HL-60 (cell line): ENCODE measurements around the gene RNU4-1.
"Not testable (repeated sequence)": the region's sequence is repeated elsewhere in the genome, so short reads cannot be mapped to it uniquely, and the experiment has no call there.

ENCODE experiments used
- DNase-seq, 2 experiments: peaks; one replicate each; pipeline ENCODE4 v3.0.0-alpha.2; 2010 to 2020; ENCODE audit warnings: low read depth in 1 of 2, low spot score in 1 of 2
- H3K27ac ChIP-seq: fragments of 250-450 bp; sonication (Bioruptor Pico); replicated peaks from 2 replicates; pipeline ENCODE4 v1.5.1; 2020; ENCODE audit warnings: mild to moderate bottlenecking, moderate library complexity
- H3K27me3 ChIP-seq: fragments of 250-450 bp; sonication (Bioruptor Pico); 2 replicates; pipeline ENCODE4 v1.5.1; 2021; ENCODE audit warnings: mild to moderate bottlenecking, moderate library complexity; ENCODE audit not compliant: insufficient read depth, poor library complexity, severe bottlenecking
- H3K4me3 ChIP-seq: replicated peaks from 2 replicates; pipeline ENCODE4 v1.5.1; 2011; ENCODE audit warnings: mild to moderate bottlenecking, control low read depth, low read length; ENCODE audit not compliant: insufficient read depth
- CTCF ChIP-seq: IDR thresholded peaks from one replicate; pipeline ENCODE4 v1.5.1; 2011; ENCODE audit warnings: low read length, control low read depth, inconsistent platforms; ENCODE audit not compliant: insufficient read depth
- GABPA ChIP-seq: IDR thresholded peaks from 2 replicates; pipeline ENCODE4 v1.6.1; 2012; ENCODE audit warnings: low read depth
- POLR2AphosphoS5 ChIP-seq: IDR thresholded peaks from 2 replicates; pipeline ENCODE4 v1.6.1; 2012; ENCODE audit warnings: low read depth
- REST ChIP-seq: IDR thresholded peaks from 2 replicates; pipeline ENCODE4 v1.6.1; 2012; ENCODE audit warnings: low read depth; ENCODE audit not compliant: insufficient replicate concordance
- SPI1 ChIP-seq: IDR thresholded peaks from 2 replicates; pipeline ENCODE4 v1.6.1; 2012; ENCODE audit warnings: low read depth, mild to moderate bottlenecking, borderline replicate concordance

Gene RNU4-1

GRCh38 chr12:120253313-120253712, 39.7 kb downstream of the RNU4-1 start:
- peak; percentile 26; the same call in 1 of the 2 replicates for TF ChIP-seq SPI1
- H3K4me3 ChIP-seq, H3K27me3 ChIP-seq, H3K27ac ChIP-seq: not testable (repeated sequence)
- peak in 1 of 2 experiments; percentile 69 for DNase-seq

- peak in 1 of 2 experiments; percentile 71 for DNase-seq
- no peak overlapping the region for H3K4me3 ChIP-seq
- peaks cover 6% of the 10 kb centered on the region for H3K27me3 ChIP-seq
- no peak overlapping the region for H3K27ac ChIP-seq
- no peak for TF ChIP-seq GABPA
- peak; percentile 89 for TF ChIP-seq SPI1
- peak; percentile 78 for TF ChIP-seq POLR2AphosphoS5
Measured at GRCh38 chr12:120252071-120252906, 40.7 kb downstream of the RNU4-1 start.

GRCh38 chr12:120251364-120252070, 41.5 kb downstream of the RNU4-1 start:
- H3K27me3 ChIP-seq, H3K27ac ChIP-seq, H3K4me3 ChIP-seq, DNase-seq: not testable (repeated sequence)

GRCh38 chr12:120249875-120250795, 42.9 kb downstream of the RNU4-1 start:
- Histone ChIP-seq H3K27me3 (peaks cover 9% of the 10 kb centered on the region), H3K27ac (no peak overlapping the region), H3K4me3 (no peak overlapping the region)
- TF ChIP-seq REST (no peak), SPI1 (peak; percentile 76)
- DNase-seq = peak in 1 of 2 experiments; percentile 23

GRCh38 chr12:120249266-120249874, 43.7 kb downstream of the RNU4-1 start:
- Histone ChIP-seq H3K27ac (no peak overlapping the region), H3K4me3 (no peak overlapping the region), H3K27me3 (peaks cover 9% of the 10 kb centered on the region)
- DNase-seq = no peak
- TF ChIP-seq POLR2AphosphoS5 (no peak), GABPA (no peak), REST (no peak), SPI1 (no peak), CTCF (no peak)
